DND-41 (cell line): ENCODE measurements around the gene PRCP.

Experiments
- ATAC-seq: fragments of 200-7000 bp; cut with Tn5 transposase; 3 replicates; pipeline ENCODE4 v1.9.1; 2021; ENCODE audit warnings: low read depth; ENCODE audit not compliant: insufficient read depth
- DNase-seq: peaks from one replicate; pipeline ENCODE4 v3.0.0-alpha.2; 2020
- H2AFZ ChIP-seq: 2 replicates; pipeline ENCODE4 v1.6.0; 2012; ENCODE audit warnings: low read depth, low read length
- H3K27ac ChIP-seq: 2 replicates; pipeline ENCODE4 v1.5.1; 2012; ENCODE audit warnings: low read length, inconsistent platforms
- H3K27me3 ChIP-seq: fragments of 200-600 bp; sonication (generic); 2 replicates; pipeline ENCODE4 v1.6.0; 2012; ENCODE audit warnings: low read length, mild to moderate bottlenecking, inconsistent platforms; ENCODE audit not compliant: insufficient read depth, poor library complexity
- H3K36me3 ChIP-seq: 2 replicates; pipeline ENCODE4 v1.5.1; 2012; ENCODE audit warnings: low read length, inconsistent platforms; ENCODE audit not compliant: insufficient read depth
- H3K4me1 ChIP-seq: 2 replicates; pipeline ENCODE4 v1.5.1; 2012; ENCODE audit warnings: mild to moderate bottlenecking, low read length; ENCODE audit not compliant: insufficient read depth
- H3K4me2 ChIP-seq: 2 replicates; pipeline ENCODE4 v1.6.0; 2012; ENCODE audit warnings: mild to moderate bottlenecking, moderate library complexity, low read length, inconsistent platforms; ENCODE audit not compliant: insufficient read depth
- H3K4me3 ChIP-seq, 2 experiments: fragments of 200-600 bp in 1 of 2; shearing (Covaris generic) in 1 of 2; 2 replicates each; pipeline ENCODE4 v1.5.1; 2012 to 2016; ENCODE audit warnings: inconsistent platforms in 2 of 2, low read length in 2 of 2, mild to moderate bottlenecking in 2 of 2, low read depth in 1 of 2, moderate library complexity in 1 of 2
- H3K79me2 ChIP-seq: 2 replicates; pipeline ENCODE4 v1.6.0; 2012; ENCODE audit warnings: low read length, inconsistent platforms; ENCODE audit not compliant: insufficient read depth
- H3K9ac ChIP-seq: 2 replicates; pipeline ENCODE4 v1.6.0; 2012; ENCODE audit warnings: low read depth, mild to moderate bottlenecking, inconsistent platforms, low read length, moderate library complexity
- H3K9me3 ChIP-seq: 2 replicates; pipeline ENCODE4 v1.5.1; 2012; ENCODE audit warnings: low read length, moderate library complexity, mild to moderate bottlenecking, inconsistent platforms; ENCODE audit not compliant: insufficient read depth, severe bottlenecking
- H4K20me1 ChIP-seq: 2 replicates; pipeline ENCODE4 v1.6.0; 2012; ENCODE audit warnings: low read length; ENCODE audit not compliant: insufficient read depth
- CTCF ChIP-seq: IDR thresholded peaks from 2 replicates; pipeline ENCODE4 v1.5.1; 2012; ENCODE audit warnings: borderline replicate concordance, low read length, moderate library complexity, mild to moderate bottlenecking; ENCODE audit not compliant: poor library complexity, severe bottlenecking; ENCODE audit errors: extremely low read depth
- EZH2 ChIP-seq: IDR thresholded peaks from 3 replicates; pipeline ENCODE4 v1.6.1; 2012; ENCODE audit warnings: borderline replicate concordance, low read depth, mild to moderate bottlenecking, moderate library complexity, low read length, inconsistent platforms; ENCODE audit not compliant: severe bottlenecking

The PRCP gene

GRCh38 chr11:82909015-82909640 lies 8.9 kb upstream of the PRCP start:
- no peak overlapping the region for H2AFZ ChIP-seq
- H3K4me3 ChIP-seq: no peak overlapping the region
- H3K79me2 ChIP-seq: no peaks in the 10 kb centered on the region
- DNase-seq: no peak
- H3K4me2 ChIP-seq: no peak overlapping the region
- TF ChIP-seq CTCF (no peak), EZH2 (no peak)
- H4K20me1 ChIP-seq: no peaks in the 10 kb centered on the region
- no peaks in the 10 kb centered on the region for H3K36me3 ChIP-seq
- no peaks in the 10 kb centered on the region for H3K4me1 ChIP-seq
- H3K9ac ChIP-seq: no peak overlapping the region
- no peak overlapping the region for H3K27ac ChIP-seq
- H3K9me3 ChIP-seq: no peaks in the 10 kb centered on the region
- no peak for ATAC-seq
- H3K27me3 ChIP-seq: peaks cover 4% of the 10 kb centered on the region

- H3K9ac ChIP-seq: no peak overlapping the region
- H3K27ac ChIP-seq: no peak overlapping the region
- H3K4me2 ChIP-seq: no peak overlapping the region
Observed at GRCh38 chr11:82908311-82908710, 8.1 kb upstream of the PRCP start.

GRCh38 chr11:82907371-82907770 lies 7.1 kb upstream of the PRCP start:
- H3K36me3 ChIP-seq: no peaks in the 10 kb centered on the region
- H3K27me3 ChIP-seq: peaks cover 4% of the 10 kb centered on the region
- no peak overlapping the region for H3K4me2 ChIP-seq
- no peaks in the 10 kb centered on the region for H3K9me3 ChIP-seq
- DNase-seq (no peak), ATAC-seq (no peak)
- H3K4me3 ChIP-seq: no peak overlapping the region
- H3K27ac ChIP-seq: no peak overlapping the region
- TF ChIP-seq CTCF: no peak
- H2AFZ ChIP-seq: no peak overlapping the region
- H3K79me2 ChIP-seq: no peaks in the 10 kb centered on the region
- no peaks in the 10 kb centered on the region for H3K4me1 ChIP-seq
- H4K20me1 ChIP-seq: no peaks in the 10 kb centered on the region
- H3K9ac ChIP-seq: no peak overlapping the region

More at GRCh38 chr11:82908311-82908710, 8.1 kb upstream of the PRCP start:
- Histone ChIP-seq H4K20me1 (no peaks in the 10 kb centered on the region), H2AFZ (no peak overlapping the region), H3K9me3 (no peaks in the 10 kb centered on the region), H3K4me3 (no peak overlapping the region), H3K36me3 (no peaks in the 10 kb centered on the region), H3K27me3 (peaks cover 4% of the 10 kb centered on the region), H3K79me2 (no peaks in the 10 kb centered on the region), H3K4me1 (no peaks in the 10 kb centered on the region)
- DNase-seq (no peak), ATAC-seq (no peak)
- no peak for TF ChIP-seq EZH2
- TF ChIP-seq CTCF: no peak

DNA sequence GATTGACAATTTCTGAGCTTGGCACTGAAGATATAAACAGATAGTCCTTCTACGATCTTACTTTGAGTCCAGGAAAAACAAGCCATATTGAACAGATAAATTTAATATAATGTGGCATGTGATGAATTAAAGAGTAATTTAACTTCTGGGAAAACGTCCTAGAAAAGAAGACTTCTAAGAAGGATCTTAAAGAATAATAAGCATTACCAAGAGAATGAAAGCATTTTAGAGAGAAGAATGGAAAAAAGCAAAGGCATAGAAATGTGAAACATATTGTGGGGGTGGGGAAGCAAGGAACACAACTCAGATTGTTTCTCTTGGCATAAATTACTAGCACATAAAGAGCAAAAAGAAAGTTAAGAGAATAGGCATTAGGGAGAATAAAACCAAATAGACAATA lies 6.7 kb upstream of the PRCP start:
- Histone ChIP-seq H3K4me1 (no peaks in the 10 kb centered on the region), H3K4me3 (no peak overlapping the region), H2AFZ (no peak overlapping the region), H3K9me3 (no peaks in the 10 kb centered on the region), H3K27ac (no peak overlapping the region), H3K9ac (no peak overlapping the region), H3K36me3 (no peaks in the 10 kb centered on the region), H3K27me3 (peaks cover 4% of the 10 kb centered on the region), H4K20me1 (no peaks in the 10 kb centered on the region), H3K79me2 (no peaks in the 10 kb centered on the region), H3K4me2 (no peak overlapping the region)
- TF ChIP-seq CTCF (no peak), EZH2 (no peak)
- DNase-seq (no peak), ATAC-seq (no peak)
